Kidney tubule cell (primary cell): ENCODE data around the gene HSFX3.
"Not testable (repeated sequence)": the region's sequence is repeated elsewhere in the genome, so short reads cannot be mapped to it uniquely, and the experiment has no call there.

ENCODE experiments used
- DNase-seq: peaks from one replicate; pipeline ENCODE4 v3.0.0-alpha.2; 2018; ENCODE audit warnings: low spot score

Gene HSFX3

GRCh38 chrX:149545545-149546543 is 3.9 kb downstream of the HSFX3 start:
- DNase-seq: not testable (repeated sequence)

- no peak for DNase-seq
Observed at GRCh38 chrX:149541521-149542047, 8.1 kb downstream of the HSFX3 start.

- DNase-seq: peak; percentile 97
Observed at GRCh38 chrX:149540621-149541520, 8.9 kb downstream of the HSFX3 start, which contains the start of gene EOLA1. TSS of gene EOLA1 (plus strand) at chrX:149541012. CDS start at chrX:149545631, 4,619 bp downstream.

GRCh38 chrX:149540131-149540620 is 9.5 kb downstream of the HSFX3 start:
- peak; percentile 79 for DNase-seq

- peak; percentile 93 for DNase-seq
Observed at GRCh38 chrX:149539283-149540130, 10.2 kb downstream of the HSFX3 start.

GRCh38 chrX:149537474-149537873 is 12.2 kb downstream of the HSFX3 start:
- DNase-seq: not testable (repeated sequence)

GRCh38 chrX:149534926-149535602 is 14.7 kb downstream of the HSFX3 start:
- DNase-seq: not testable (repeated sequence)

- not testable (repeated sequence) for DNase-seq
Observed at GRCh38 chrX:149533999-149534398, 15.7 kb downstream of the HSFX3 start.

- not testable (repeated sequence) for DNase-seq
Observed at GRCh38 chrX:149532868-149533267, 16.9 kb downstream of the HSFX3 start.

- no peak for DNase-seq
Observed at GRCh38 chrX:149531599-149531998, 18.1 kb downstream of the HSFX3 start.

GRCh38 chrX:149528381-149528780 is 21.3 kb downstream of the HSFX3 start:
- no peak for DNase-seq

GRCh38 chrX:149527705-149528104 is 22.0 kb downstream of the HSFX3 start:
- DNase-seq: peak; percentile 57

- DNase-seq: not testable (repeated sequence)
Observed at GRCh38 chrX:149526318-149527033, 23.2 kb downstream of the HSFX3 start.

- DNase-seq: not testable (repeated sequence)
Observed at GRCh38 chrX:149525903-149526302, 23.8 kb downstream of the HSFX3 start.

GRCh38 chrX:149525389-149525788 is 24.3 kb downstream of the HSFX3 start:
- DNase-seq: peak; percentile 74

- DNase-seq: peak; percentile 76
Observed at GRCh38 chrX:149522916-149523315, 26.8 kb downstream of the HSFX3 start.

- DNase-seq: no peak
Observed at GRCh38 chrX:149521438-149521837, 28.3 kb downstream of the HSFX3 start.

- not testable (repeated sequence) for DNase-seq
Observed at GRCh38 chrX:149520636-149521277, 29.0 kb downstream of the HSFX3 start.

GRCh38 chrX:149518236-149518635 is 31.5 kb downstream of the HSFX3 start:
- no peak for DNase-seq
